H1 (cell line): ENCODE results near the gene LRRK1. TPM values are rescaled to one million over a fixed set of nuclear protein-coding genes. Genes with fewer than 3 reads are reported as not detected.

Experiments
- CBX5 ChIP-seq: fragments of 300-800, 300-1000 bp; sonication (generic); IDR thresholded peaks from 2 replicates; pipeline ENCODE4 v1.7.1; 2016; ENCODE audit warnings: antibody characterized with exemption, low read length, low read depth
- CHD7 ChIP-seq: fragments of 300-600 bp; sonication (generic); IDR thresholded peaks from 2 replicates; pipeline ENCODE4 v1.7.1; 2012; ENCODE audit warnings: low read length, moderate library complexity, mild to moderate bottlenecking, inconsistent platforms; ENCODE audit not compliant: insufficient replicate concordance
- EGR1 ChIP-seq: IDR thresholded peaks from 2 replicates; pipeline ENCODE4 v1.6.1; 2011; ENCODE audit warnings: low read depth, low read length, borderline replicate concordance
- EZH2 ChIP-seq: fragments of 200-600 bp; sonication (generic); IDR thresholded peaks from 2 replicates; pipeline ENCODE4 v1.7.1; 2012; ENCODE audit warnings: low read depth, mild to moderate bottlenecking, moderate library complexity, low read length, inconsistent platforms; ENCODE audit not compliant: severe bottlenecking
- FOSL1 ChIP-seq: IDR thresholded peaks from 2 replicates; pipeline ENCODE4 v1.6.1; 2011; ENCODE audit warnings: mild to moderate bottlenecking, low read depth, low read length, moderate library complexity; ENCODE audit not compliant: insufficient read depth
- KDM5A ChIP-seq: fragments of 200-600 bp; IDR thresholded peaks from 2 replicates; pipeline ENCODE4 v1.7.1; 2012; ENCODE audit warnings: mild to moderate bottlenecking, low read length, inconsistent platforms, mixed read lengths
- RNF2 ChIP-seq: fragments of 200-900, 300-1000 bp; sonication (generic); IDR thresholded peaks from 2 replicates; pipeline ENCODE4 v1.7.1; 2016; ENCODE audit warnings: borderline replicate concordance, low read depth, mild to moderate bottlenecking, antibody characterized with exemption, low read length; ENCODE audit not compliant: poor library complexity, severe bottlenecking; ENCODE audit errors: missing control alignments
- SIRT6 ChIP-seq: IDR thresholded peaks from one replicate; pipeline ENCODE4 v1.7.1; 2012; ENCODE audit warnings: low read length, inconsistent platforms
- SP4 ChIP-seq: IDR thresholded peaks from 2 replicates; pipeline ENCODE4 v1.6.1; 2012; ENCODE audit warnings: low read length, inconsistent platforms
- polyA plus RNA-seq, 7 experiments: library from polyadenylated mRNA; depleted of rRNA in 3 of 7; stranded (reverse) in 5 of 7; unstranded in 2 of 7; fragments of >200 nt in 5 of 7; fragments of 200-250 nt in 2 of 7; gene quantifications; 1 replicate in 5 of 7; 2 replicates in 1 of 7; 4 replicates in 1 of 7; pipeline versions ENCODE4 v1.2.1 to v1.2.3, GENCODE V29; 2011 to 2013; ENCODE audit warnings: missing spikeins in 2 of 7, mixed read lengths in 2 of 7
- total RNA-seq: library from RNA; stranded (reverse); fragmentation: NEBNext Ultra II Directional; extraction: Animal tissue kit (Norgen Biotek cat#: 25700); gene quantifications from 2 replicates; pipeline ENCODE4 v1.2.1, GENCODE V29; 2021

Gene LRRK1
- total and polyA plus RNA-seq, 2 of the 8 experiments (the other 6 are each of a cell fraction or from before 2014, with no cell fraction given) = 1.2 to 3.6 TPM

GRCh38 chr15:100968050-100968966 lies 49.2 kb downstream of the LRRK1 start (continued):
- TF ChIP-seq CHD7 (no peak), SIRT6 (no peak), CBX5 (no peak), RNF2 (no peak), FOSL1 (no peak), SP4 (no peak), EGR1 (no peak), KDM5A (no peak), EZH2 (no peak)
